Mucosa of gallbladder (tissue), 1 donor: ENCODE data around the gene FGGY. TPM values are rescaled to one million over a fixed set of nuclear protein-coding genes. Genes with fewer than 3 reads are reported as not detected.
A peak's percentile ranks its signal among the peaks of the same experiment; 100 is the strongest.
"Not testable (repeated sequence)": the region's sequence is repeated elsewhere in the genome, so short reads cannot be mapped to it uniquely, and the experiment has no call there.

ENCODE experiments used
- DNase-seq: peaks from one replicate; pipeline ENCODE4 v3.0.0-alpha.2; 2020; ENCODE audit warnings: low spot score
- total RNA-seq: library from RNA; stranded (reverse); gene quantifications from one replicate; pipeline ENCODE4 v1.2.1, GENCODE V29; 2021
- donor health status: DM: no; HTN: no; CAD: no.

The FGGY gene
- total RNA-seq, 1 donor from 2014 or later: 36.4 TPM

GRCh38 chr1:59732214-59732955, 435.5 kb downstream of the FGGY start:
- DNase-seq: no peak

- DNase-seq: no peak
Measured at GRCh38 chr1:59733443-59734141, 436.7 kb downstream of the FGGY start.

GRCh38 chr1:59735927-59736326, 439.0 kb downstream of the FGGY start:
- DNase-seq: not testable (repeated sequence)

GRCh38 chr1:59736744-59737143, 439.9 kb downstream of the FGGY start:
- no peak for DNase-seq

GRCh38 chr1:59737638-59738037, 440.7 kb downstream of the FGGY start:
- DNase-seq: no peak

DNA sequence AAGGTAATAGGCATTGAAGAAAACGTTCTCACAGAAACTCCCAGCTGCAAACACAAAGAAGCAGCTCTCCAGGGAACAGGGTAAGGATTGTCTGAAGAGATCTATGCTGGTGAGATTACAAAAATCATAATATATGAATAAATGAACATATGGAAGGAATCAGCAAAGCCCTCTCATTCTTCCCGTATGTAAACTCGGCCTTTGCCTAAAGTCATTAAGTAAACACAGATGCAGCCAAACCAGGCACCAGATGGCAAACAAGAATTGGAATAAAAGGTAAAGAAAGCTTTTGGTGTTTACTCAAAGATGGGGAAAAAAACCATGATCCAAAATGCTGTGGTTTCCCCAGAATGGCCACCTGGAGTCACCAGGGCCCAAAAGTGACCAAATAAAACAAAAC, 441.3 kb downstream of the FGGY start:
- no peak for DNase-seq

GRCh38 chr1:59738591-59739015, 441.7 kb downstream of the FGGY start:
- no peak for DNase-seq

GRCh38 chr1:59739111-59739510, 442.2 kb downstream of the FGGY start:
- DNase-seq: no peak

- no peak for DNase-seq
Measured at GRCh38 chr1:59742526-59742925, 445.6 kb downstream of the FGGY start.

GRCh38 chr1:59743324-59744091, 446.6 kb downstream of the FGGY start:
- DNase-seq: no peak

DNA sequence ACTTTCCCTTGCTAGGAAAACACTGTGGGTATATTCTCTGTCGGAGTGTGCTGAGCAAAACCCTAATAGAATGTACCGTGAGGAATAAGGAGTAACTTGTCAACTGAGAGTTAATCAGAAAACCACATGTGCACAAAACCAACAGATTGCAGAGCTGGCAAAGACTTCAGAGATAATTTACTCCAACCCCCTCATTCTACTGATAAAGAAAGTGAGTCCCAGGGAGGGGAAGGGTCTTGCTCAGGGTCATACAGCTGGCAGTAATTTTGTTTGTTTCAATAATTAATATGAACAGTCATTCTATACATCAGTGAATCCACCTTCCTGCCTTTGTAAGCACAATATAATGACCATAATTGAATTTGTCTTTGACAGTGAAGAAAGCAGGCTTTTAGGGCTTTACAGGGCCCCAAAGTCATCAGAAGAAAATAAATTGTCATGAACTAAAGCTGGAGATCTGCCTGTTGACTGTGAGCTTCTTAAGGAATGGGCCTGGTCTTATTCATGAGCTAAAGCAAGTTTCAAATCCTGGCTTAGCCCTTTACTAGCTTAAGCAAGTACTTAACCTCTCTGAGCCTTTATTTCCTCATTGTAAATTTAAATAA, 450.6 kb downstream of the FGGY start:
- no peak for DNase-seq

DNA sequence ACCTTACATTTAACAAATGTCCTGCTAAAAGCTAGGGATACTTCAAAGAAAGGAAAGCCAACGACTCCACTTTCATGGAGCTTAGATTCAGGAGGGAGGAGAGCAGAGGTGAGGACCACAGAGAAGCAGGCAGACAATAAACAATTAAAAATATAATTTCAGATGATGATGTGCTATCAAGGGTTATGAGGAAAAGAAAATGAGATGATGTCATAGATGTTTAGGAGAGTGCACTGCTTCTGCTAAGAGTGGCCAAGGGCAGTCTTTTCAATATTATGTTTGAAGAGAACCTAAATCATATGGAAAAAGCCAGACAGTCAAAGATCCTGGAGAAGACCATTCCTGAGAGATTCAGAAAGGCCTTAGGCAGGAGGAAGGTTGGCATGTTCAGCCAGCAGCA, 451.2 kb downstream of the FGGY start:
- no peak for DNase-seq

GRCh38 chr1:59750328-59751003, 453.6 kb downstream of the FGGY start:
- DNase-seq: peak; percentile 40

DNA sequence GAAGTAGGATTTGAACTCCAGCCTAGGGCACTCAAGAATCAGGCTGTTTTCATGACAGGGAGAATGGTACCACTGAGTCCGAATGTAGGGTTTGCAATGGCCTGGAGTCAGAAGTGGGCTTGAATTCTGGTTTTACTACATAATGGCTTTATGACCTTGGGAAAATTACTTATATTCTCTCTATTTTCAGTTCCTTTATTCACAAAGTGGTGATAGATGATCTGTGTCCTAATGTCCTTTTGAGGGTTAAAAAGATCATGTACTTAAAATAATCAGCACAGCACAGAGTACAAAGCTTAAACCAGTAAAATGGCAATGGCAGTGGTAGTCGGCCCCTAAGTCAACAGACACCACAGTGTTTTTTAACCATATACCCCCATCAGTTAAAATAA, 454.1 kb downstream of the FGGY start:
- no peak for DNase-seq

DNA sequence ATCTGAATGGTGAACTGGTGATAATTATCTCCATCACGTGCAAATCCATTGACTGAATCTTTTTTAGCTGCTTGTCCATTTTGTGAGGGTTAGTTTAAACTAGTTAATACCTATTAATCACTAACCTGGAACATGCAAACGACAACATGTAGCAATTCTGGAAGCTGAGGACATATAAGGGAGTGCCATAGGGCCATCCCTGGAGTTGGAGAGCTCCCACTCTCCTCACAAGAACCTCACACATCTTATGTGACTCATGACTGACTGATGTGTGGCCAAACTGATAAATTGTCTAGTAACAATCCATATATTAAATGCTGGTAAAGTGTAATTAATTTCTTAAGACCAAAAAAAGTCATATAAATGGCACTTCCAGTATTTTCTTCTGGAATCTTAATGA, 454.9 kb downstream of the FGGY start:
- no peak for DNase-seq

DNA sequence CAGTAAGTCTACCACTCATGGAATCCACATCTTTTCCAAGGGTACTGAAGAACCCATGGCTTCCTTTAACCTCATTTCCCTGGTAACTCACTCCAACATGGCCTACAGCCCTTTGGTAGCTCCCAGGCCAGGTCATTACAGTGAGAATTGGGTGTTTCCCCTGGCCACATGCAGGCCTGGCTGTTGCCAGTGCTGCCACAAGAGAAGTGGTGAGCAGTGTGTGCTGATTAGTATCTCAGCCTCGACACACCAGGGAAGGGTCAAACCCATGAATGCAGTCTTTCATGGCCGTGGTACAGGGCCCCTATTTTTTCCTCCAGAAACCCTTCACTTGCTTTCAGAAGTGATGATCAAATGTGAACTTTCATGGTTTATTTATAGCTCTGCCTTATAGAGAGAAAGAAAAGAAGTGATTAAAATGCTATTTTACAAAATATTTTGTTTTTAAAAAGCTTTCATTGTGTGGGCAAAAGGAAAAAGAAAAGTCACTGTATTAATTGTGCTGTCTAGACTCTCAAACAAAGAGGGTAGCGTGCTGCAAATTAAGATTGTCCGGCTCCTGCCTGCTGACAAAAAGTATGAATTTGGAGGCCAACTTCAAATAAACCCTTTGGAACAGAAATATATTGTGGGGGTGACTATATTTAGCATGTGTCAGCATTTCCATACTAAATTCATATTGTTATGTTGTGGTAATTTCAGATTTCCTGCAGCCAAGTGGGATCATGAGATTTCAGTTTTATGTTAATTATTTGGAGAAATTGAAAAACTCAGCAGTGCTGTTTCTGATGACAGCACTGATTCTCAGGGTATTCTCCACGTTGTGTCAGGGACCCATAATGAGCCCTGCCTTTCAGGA, 455.9 kb downstream of the FGGY start:
- DNase-seq: no peak

- DNase-seq: no peak
Measured at GRCh38 chr1:59755069-59755685, 458.3 kb downstream of the FGGY start.

- no peak for DNase-seq
Measured at GRCh38 chr1:59757197-59757747, 460.4 kb downstream of the FGGY start.

GRCh38 chr1:59759156-59759925, 462.4 kb downstream of the FGGY start:
- peak; percentile 81 for DNase-seq
